HG02610 (cell line): ENCODE measurements around the gene BICDL1.
"Not testable (repeated sequence)": the region's sequence is repeated elsewhere in the genome, so short reads cannot be mapped to it uniquely, and the experiment has no call there.

Source experiments
- ATAC-seq: cut with Tn5 transposase; IDR thresholded peaks from one replicate; pipeline ENCODE4 v1.9.1; 2021; ENCODE audit warnings: mild to moderate bottlenecking, moderate library complexity; ENCODE audit not compliant: unreplicated experiment

BICDL1 gene, protein sequence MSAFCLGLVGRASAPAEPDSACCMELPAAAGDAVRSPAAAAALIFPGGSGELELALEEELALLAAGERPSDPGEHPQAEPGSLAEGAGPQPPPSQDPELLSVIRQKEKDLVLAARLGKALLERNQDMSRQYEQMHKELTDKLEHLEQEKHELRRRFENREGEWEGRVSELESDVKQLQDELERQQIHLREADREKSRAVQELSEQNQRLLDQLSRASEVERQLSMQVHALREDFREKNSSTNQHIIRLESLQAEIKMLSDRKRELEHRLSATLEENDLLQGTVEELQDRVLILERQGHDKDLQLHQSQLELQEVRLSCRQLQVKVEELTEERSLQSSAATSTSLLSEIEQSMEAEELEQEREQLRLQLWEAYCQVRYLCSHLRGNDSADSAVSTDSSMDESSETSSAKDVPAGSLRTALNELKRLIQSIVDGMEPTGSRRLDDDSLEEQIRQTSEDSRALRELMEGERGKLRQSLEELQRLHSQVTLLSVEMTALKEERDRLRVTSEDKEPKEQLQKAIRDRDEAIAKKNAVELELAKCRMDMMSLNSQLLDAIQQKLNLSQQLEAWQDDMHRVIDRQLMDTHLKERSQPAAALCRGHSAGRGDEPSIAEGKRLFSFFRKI

DNA sequence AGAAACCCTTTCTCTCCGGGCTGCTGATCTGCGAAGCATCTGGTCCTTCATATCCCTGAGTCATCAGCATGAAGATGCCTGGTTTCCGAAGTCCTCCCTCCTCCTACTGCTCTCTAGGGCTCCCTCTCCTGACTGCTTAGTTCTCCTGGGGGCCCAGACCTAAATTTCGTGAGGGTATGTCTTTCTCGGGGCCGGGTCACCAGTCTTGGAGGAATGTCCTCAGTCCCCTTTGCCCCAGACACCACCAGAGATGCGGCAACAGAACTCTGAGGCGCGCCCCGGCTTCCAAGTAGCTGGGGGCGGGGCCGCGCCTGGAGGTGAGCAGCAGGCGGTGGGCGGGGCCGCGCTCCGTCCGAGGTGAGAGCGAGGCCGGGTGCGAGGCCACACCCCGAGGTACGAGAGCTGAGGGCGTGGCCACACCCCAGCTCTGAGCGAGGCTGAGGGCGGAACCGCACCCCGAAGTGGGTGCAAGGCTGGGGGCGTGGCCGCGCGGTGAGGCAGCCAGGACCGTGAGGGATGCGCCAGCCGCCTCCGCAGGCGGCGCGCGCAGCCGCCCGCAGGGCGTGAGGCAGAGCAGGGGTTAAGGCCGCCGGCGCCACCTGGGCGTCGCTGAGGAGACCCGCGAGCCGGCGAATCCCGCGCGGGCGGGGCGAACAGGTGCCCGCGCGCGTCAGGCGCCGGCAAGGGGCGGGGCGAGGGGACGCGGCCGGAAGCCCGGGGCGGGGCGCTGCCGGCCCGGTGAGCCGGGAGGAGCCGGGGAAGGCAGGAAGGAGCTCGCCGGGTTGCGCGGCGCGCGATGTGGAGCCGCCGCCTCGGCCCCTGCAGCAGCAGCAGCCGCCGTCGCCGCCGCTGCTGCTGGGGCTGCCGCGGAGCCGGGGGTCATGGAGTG lies at the start of gene BICDL1:
BICDL1 (plus strand) TSS at position 765 of the 889 bp plus-strand sequence. CDS start 633 bp downstream, outside the sequence.
- ATAC-seq = peak; percentile 81

DNA sequence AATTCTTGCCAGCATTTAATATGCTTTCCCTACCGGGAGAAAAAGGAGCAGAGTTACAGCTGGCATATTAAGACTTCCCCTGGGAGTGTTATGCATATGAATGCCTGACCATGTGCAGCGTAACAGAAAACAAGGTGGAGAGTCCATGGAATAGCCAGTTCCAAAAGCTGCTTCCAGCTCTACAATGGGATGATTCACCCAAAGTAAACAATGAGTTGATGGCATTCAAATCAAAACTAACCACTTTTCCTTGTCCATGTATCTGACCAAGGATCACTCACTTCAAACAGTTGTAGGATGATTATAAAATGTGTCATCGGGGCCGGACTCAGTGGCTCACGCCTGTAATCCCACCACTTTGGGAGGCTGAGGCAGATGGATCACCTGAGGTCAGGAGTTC lies 48.1 kb upstream of the BICDL1 start:
- no peak for ATAC-seq

DNA sequence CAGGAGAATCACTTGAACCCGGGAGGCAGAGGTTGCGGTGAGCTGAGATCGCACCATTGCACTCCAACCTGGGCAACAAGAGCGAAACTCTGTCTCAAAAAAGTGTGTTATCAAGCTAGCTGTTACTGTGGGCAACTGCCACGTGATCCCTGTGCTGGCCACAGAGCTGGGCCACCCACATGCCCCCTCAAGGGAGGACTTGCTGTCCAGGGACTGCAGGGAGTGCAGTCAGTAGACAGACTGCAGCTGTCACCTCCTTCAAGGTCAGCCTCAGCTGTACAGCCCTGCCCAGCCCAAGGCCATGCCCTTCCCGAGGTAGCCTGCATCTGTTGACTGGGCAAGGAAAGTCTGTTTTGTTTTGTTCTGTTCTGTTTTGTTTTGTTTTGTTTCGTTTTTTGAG lies 46.6 kb upstream of the BICDL1 start:
- no peak for ATAC-seq

DNA sequence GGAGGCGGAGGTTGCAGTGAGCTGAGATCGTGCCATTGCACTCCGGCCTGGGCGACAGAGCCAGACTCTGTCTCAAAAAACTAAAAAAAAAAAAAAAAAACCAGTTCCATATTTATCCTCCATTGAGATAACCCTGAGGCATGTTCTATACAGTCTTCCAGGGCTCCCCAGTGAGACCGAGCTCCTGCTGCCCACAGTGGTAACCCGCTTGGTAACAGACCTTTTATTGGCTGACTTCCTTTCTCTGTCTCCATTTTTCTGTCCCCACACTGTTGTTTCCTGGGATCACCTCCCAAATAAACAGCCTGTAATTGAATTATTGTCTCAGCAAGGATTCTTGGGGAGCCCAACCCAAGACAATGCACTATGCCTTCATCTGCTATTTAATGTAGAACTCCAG lies 42.8 kb upstream of the BICDL1 start:
- no peak for ATAC-seq

DNA sequence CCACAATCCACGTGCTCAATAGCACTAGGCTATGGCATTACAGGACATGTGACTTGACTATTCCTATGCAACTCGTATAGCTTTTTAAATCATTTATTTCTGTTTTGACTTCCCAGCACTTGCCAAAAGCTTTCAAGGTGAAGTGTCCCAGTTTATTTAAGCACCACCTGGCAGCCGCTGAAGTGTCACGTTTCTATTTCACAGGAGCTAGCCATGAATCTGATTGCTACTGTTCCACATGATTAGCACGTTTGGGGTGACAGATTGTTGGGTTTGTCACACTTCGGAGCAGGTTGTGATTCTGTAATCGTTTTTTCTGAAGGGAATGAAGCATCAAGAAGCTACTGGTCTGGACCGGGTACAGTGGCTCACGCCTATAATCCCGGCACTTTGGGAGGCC lies 39.9 kb upstream of the BICDL1 start:
- ATAC-seq = no peak

DNA sequence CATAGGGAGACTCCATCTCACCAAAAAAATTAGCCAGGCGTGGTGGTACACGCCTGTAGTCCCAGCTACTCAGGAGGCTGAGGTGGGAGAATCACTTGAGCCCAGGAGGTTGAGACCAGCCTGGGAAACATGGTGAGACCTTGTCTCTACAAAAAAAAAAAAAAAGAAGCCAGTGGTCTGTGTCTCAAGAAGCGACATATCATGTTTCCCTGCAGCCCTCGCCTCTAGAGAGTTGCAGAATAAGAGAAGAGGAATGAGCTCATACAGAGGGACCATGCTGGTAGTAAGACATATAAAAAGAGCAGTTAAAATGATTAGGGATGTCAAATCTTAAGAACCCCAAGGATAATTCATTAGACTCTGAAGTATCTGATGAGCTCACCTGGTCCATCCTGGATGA lies 39.4 kb upstream of the BICDL1 start:
- ATAC-seq = no peak

DNA sequence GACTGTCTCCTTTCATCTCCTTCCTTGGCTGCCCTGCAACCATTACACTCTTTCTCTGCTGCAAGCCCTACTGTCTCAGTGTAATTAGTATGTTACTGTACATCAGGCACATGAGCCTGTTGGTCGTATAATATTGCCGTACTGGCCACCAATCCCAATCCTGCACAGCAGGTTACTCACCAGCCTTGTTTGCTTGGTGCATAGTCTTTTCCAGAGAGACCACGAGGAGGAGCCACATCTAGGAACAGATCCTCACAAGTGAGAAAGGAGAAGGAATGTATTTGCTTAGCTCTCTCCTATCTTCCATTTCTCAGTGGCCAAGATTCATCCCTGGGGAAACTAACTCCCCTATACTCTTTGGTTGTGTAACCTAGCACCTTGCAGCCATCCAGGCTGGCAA lies 33.0 kb upstream of the BICDL1 start:
- no peak for ATAC-seq

DNA sequence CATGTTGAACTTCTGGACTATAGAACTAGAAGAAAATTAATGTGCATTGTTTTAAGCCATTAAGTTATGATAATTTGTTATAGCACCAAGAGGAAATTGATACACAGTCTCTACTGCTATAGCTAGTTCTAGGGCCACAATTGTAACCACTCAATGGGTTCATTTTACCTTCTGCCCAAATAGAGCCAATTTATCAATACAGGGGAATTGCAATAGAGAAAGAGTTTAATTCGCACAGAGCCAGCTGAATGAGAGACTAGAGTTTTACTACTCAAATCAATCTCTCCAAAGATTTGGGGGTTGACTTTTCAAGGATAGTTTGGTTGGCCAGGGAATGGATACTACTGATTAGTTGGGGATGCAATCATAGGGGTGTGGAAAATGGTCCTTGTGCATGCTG lies 31.9 kb upstream of the BICDL1 start:
- no peak for ATAC-seq

DNA sequence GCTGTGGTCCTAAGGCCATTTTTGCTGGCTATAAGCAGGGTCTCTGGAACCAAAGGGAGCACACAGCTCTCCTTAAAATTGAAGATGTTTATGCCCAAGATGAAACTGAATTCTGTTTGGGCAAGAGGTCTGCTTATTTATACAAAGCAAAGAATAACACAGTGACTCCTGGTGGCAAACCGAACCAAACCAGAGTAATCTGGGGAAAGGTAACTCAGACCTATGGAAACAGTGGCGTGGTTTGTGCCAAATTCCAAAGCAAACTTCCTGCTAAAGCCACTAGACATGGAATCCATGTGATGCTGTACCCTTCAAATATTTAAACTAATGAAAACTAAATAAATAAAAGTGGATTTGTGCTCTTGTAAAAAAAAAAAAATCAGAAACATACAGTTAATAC lies 29.6 kb upstream of the BICDL1 start:
- ATAC-seq = no peak

DNA sequence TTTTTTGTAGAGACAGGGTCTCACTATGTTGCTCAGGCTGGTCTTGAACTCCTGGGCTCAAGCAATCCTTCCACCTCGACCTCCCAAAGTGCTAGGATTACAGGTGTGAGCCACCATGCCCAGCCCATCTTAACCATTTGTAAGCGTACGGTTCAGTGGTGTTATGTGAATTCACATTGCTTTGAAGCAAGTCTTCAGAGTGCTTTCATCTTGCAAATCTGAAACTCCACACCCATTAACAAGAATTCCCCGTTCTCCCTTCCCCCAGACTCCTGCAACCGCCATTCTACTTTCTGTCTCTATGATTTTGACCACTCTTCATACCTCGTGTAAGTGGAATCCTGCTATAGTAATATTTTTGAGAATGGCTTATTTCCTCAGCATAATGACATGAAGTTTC lies 24.9 kb upstream of the BICDL1 start:
- ATAC-seq = no peak

DNA sequence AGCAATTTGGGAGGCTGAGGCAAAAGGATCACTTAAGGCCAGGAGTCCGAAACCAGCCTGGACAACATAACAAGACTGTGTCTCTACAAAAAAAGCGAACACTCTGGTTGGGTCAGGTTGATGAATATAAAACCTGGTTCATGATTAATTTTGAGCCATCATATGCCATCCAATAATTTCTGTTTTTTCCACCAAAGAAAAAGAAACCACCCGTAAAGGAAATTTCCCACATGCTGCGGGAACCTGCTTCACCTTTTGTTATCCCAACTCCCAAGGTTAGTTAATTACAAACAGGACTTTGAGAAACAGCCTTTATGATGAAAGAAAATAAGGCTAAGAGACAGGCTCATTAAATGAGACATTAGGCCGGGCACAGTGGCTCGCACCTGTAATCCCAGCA lies 24.1 kb upstream of the BICDL1 start:
- no peak for ATAC-seq

DNA sequence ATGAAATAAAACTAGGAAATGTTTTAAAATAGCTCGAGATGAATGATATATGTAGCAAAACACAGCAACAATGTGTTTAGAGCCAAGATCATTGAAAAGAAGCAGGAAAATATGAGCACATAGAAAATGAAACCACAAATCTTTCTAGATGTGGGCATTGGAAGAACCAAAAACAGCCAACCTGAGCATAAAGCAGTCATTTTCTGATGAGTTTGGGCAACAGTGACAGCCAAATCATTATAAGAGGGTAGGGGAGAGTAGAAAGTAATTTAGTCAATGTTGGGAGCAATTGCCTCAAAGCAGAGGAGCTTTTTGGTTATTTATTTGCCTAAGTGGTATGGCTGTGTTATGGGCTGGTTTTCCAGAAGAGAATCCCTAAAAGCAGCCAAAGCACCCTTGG lies 8.8 kb upstream of the BICDL1 start:
- no peak for ATAC-seq

DNA sequence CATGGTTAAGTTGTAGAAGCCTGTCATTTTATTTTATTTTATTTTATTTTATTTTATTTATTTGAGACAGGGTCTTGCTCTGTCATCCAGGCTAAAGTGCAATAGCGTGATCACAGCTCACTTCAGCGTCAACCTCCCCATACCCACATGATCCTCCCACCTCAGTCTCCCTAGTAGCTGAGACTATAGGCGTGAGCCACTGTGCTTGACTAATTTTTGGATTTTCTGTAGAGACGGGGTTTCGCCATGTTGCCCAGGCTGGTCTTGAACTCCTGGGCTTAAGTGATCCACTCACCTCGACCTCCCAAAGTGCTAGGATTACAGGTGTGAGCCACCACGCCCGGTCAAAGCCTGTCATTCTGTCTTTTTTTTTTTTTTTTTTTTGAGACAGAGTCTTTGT lies 8.3 kb upstream of the BICDL1 start:
- not testable (repeated sequence) for ATAC-seq

DNA sequence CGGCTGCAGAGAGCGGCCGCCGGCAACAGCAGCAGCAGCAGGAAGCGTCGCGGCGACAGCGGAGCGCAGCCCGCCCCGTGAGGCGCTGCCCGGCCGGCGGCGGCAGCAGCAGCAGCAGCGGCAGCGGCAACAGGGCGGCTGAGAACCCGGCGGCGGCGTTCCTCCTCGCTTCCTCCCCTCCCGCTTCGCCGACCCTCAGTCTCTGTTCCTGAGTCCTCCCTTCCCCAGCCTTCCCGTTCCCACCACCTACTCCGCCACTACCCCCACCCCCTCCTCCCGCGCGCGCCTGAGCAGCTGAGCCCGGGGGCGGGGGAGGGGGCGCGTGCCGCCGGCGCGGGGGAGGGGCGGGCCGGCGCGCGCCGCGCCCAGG lies 310 bp downstream of the BICDL1 start:
- peak; percentile 35 for ATAC-seq

DNA sequence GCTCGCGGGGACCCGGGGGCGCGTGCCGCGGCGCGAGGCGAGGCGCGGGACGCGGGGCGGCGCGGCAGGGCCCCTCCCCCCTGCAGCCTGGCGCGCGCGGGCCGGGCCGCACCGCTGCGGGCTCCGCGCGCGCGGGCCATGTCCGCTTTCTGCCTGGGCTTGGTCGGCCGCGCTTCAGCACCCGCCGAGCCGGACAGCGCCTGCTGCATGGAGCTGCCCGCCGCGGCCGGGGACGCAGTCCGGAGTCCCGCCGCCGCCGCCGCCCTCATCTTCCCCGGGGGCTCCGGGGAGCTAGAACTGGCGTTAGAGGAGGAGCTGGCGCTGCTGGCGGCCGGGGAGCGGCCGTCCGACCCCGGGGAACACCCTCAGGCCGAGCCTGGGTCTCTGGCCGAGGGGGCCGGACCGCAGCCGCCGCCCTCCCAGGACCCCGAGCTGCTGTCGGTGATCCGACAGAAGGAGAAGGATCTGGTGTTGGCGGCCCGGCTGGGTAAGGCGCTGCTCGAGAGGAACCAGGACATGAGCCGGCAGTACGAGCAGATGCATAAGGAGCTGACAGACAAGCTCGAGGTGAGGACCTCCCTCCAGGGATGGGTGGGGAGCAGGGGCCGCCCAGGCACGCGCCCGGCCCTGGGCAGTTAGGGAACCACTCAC lies 820 bp downstream of the BICDL1 start:
- peak; percentile 23 for ATAC-seq

DNA sequence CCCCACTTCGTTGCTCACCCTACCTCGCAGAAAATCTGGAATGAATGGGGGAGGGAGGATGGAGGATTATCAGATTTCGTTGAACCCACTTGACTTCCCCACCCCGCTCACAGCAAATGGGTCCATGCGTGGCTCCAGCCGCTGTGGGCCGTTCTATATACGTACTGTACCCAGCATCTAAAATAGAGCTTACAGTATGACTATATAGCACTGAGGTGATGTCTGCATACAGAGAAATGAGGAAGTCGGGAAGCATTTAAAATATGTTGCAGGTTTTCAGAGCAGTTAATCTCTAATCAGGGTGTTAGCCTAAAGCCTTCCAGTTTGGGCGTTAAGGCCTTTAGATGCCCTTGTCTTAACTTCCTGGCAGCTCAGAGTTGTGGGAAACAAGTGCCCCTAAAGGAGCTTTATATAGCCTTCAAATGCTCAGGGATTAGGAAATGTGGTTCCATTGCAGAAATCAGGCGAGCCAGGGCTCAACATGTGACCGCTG lies 1.4 kb downstream of the BICDL1 start:
- no peak for ATAC-seq

DNA sequence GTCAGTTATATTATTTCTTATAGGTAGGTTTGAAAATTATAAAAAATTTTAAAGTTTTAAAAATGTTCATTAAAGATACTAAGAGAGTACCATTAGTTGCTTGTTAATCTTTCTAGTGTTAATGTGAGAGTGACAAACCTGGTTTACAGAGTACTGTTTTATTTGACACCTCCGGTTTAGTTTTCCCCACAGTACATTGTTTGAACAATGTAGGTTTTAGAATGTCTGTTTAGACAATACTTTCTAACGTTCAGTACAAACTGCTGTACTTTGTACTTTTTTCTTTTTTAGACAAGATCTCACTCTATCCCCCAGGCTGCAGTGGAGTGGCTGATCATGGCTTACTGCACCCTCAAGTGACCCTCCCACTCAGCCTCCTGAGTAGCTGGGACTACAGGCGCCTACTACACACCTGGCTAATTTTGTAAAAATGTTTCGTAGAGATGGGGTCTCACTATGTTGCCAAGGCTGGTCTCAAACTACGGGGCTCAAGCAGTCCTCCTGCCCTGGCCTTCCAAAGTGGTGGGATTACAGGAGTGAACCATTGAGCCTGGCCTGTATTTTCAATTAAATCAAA lies 3.2 kb downstream of the BICDL1 start:
- no peak for ATAC-seq

DNA sequence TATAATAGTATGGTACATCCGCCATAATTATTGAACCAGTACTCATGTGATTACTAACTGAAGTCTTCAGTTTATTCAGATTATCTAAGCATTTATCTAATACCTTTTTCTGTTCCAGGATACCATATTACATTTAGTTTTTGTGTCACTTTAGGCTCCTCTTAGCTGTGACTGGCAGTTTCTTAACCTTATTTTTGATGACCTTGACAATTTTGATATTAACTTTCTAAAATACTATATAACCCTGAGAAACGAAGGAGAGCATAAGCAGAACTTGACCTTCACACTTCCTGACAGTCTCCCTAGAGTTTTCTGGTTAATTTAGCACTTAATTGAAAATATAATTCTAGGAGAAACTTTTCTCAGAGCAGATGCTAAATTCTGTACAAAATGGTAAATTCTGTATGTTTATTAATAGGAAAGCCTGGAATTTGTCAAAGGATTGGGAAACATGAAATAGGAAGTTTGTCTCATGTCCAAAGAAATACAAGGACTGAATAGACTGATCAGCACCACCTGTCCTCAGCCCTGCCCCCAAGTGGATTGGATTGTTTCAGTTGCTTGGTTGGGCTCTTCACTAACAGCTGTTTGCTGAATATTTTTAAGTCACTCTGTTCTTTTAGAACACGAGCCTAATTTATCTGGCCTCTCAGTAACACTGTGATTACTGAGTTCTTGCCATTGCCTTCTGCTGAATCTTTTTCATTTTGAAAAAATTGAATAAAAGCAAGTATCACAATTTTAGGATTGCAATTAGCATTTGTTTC lies 6.0 kb downstream of the BICDL1 start:
- no peak for ATAC-seq

DNA sequence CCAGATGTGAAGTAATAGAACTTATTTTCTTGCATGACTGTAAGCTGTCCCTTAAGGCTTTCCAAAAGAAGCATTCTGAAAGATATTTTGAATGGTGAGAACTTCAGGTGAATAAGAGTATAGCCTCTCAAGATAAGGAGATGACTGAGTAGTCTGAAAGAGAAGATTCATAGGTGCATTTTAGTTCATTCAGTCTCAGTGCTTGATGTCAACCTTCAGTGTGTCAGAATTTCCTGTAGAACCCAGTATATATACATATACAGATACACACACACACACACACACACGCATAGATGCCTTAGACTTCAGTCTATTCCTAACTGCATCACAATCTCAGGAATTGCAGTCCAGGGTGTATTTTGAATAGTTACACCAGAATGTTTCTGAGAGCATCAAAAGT lies 7.4 kb downstream of the BICDL1 start:
- no peak for ATAC-seq
